GM12891 (cell line): ENCODE results near the gene AHCYL1.

ENCODE experiments used
- PAX5 ChIP-seq: IDR thresholded peaks from 2 replicates; pipeline ENCODE4 v1.6.1; 2011; ENCODE audit warnings: low read length, moderate library complexity, mild to moderate bottlenecking; ENCODE audit not compliant: insufficient read depth, severe bottlenecking
- POLR2A ChIP-seq: IDR thresholded peaks from 2 replicates; pipeline ENCODE4 v1.6.1; 2011; ENCODE audit warnings: low read depth, low read length, control low read depth
- POLR2AphosphoS5 ChIP-seq: IDR thresholded peaks from 2 replicates; pipeline ENCODE4 v1.6.1; 2011; ENCODE audit warnings: low read depth, low read length, control low read depth
- POU2F2 ChIP-seq: IDR thresholded peaks from 2 replicates; pipeline ENCODE4 v1.6.1; 2011; ENCODE audit warnings: low read depth, mild to moderate bottlenecking, control low read depth, low read length, moderate library complexity
- SPI1 ChIP-seq: IDR thresholded peaks from 2 replicates; pipeline ENCODE4 v1.6.1; 2011; ENCODE audit warnings: low read depth, low read length, control low read depth
- TAF1 ChIP-seq: IDR thresholded peaks from 2 replicates; pipeline ENCODE4 v1.6.1; 2011; ENCODE audit warnings: low read depth, low read length, control low read depth

GRCh38 chr1:110033421-110033820, 48.9 kb downstream of the AHCYL1 start:
- TF ChIP-seq POLR2AphosphoS5 (no peak), POLR2A (no peak), TAF1 (no peak), SPI1 (no peak), POU2F2 (no peak), PAX5 (no peak)
